HEK293 (cell line): ENCODE results near the gene SOX6.

Source experiments
- CTCF ChIA-PET: fragments of 350-600 bp; formaldehyde crosslinking; extraction: SDS; loops from one replicate; lab custom pipeline; 2021; ENCODE audit warnings: antibody characterized with exemption; lab: Yijun Ruan, JAX
- POLR2A ChIA-PET: fragments of 300-600 bp; formaldehyde crosslinking; extraction: SDS; loops from one replicate; lab custom pipeline; 2020; ENCODE audit warnings: antibody characterized with exemption, inconsistent platforms; lab: Yijun Ruan, JAX
- H3K27ac ChIP-seq: fragments of 200-500 bp; sonication (Bioruptor generic); 2 replicates; pipeline ENCODE4 v1.5.1; 2014; ENCODE audit warnings: low read depth, low read length, control low read depth, inconsistent platforms; ENCODE audit errors: extremely low read depth
- H3K36me3 ChIP-seq, 2 experiments: fragments of 200-500 bp in 1 of 2; sonication (Bioruptor generic) in 1 of 2; 1 replicate in 1 of 2; 2 replicates in 1 of 2; pipeline ENCODE4 v1.5.1; 2014 to 2017; ENCODE audit warnings: inconsistent platforms in 2 of 2, low read length in 2 of 2; ENCODE audit not compliant: control insufficient read depth in 2 of 2, insufficient read depth in 1 of 2
- H3K4me1 ChIP-seq: fragments of 200-500 bp; sonication (Bioruptor generic); 2 replicates; pipeline ENCODE4 v1.5.1; 2014; ENCODE audit warnings: mild to moderate bottlenecking, low read length, inconsistent platforms; ENCODE audit not compliant: control insufficient read depth, insufficient read depth
- H3K4me3 ChIP-seq: 2 replicates; pipeline ENCODE4 v1.5.1; 2011; ENCODE audit warnings: low read depth, mild to moderate bottlenecking, control low read depth, low read length, moderate library complexity
- H3K9me3 ChIP-seq: fragments of 200-500 bp; sonication (Bioruptor generic); 2 replicates; pipeline ENCODE4 v1.5.1; 2014; ENCODE audit warnings: low read depth, low read length, inconsistent platforms; ENCODE audit not compliant: control insufficient read depth, insufficient read depth
- BCL11A ChIP-seq: fragments of 450-650 bp; formaldehyde crosslinking; IDR thresholded peaks from 2 replicates; pipeline ENCODE4 v1.5.1; 2016; ENCODE audit warnings: low read depth, missing biosample characterization, missing genetic modification characterization
- GFI1B ChIP-seq: fragments of 450-650 bp; formaldehyde crosslinking; IDR thresholded peaks from 2 replicates; pipeline ENCODE4 v1.5.1; 2016; ENCODE audit warnings: missing biosample characterization, missing genetic modification characterization
- HOXC10 ChIP-seq: sonication (generic); formaldehyde crosslinking; IDR thresholded peaks from 2 replicates; pipeline ENCODE4 v1.8.1; 2023; ENCODE audit warnings: mild to moderate bottlenecking, missing genetic modification reagents
- KLF8 ChIP-seq: fragments of 450-650 bp; formaldehyde crosslinking; IDR thresholded peaks from 2 replicates; pipeline ENCODE4 v1.5.1; 2016; ENCODE audit warnings: missing biosample characterization, missing genetic modification characterization
- PRDM2 ChIP-seq: fragments of 450-650 bp; formaldehyde crosslinking; IDR thresholded peaks from 2 replicates; pipeline ENCODE4 v1.5.1; 2016; ENCODE audit warnings: missing biosample characterization, missing genetic modification characterization, borderline replicate concordance
- RBAK ChIP-seq: fragments of 450-650 bp; formaldehyde crosslinking; IDR thresholded peaks from 2 replicates; pipeline ENCODE4 v1.5.1; 2016; ENCODE audit warnings: missing biosample characterization, missing genetic modification characterization
- REPIN1 ChIP-seq: fragments of 450-650 bp; formaldehyde crosslinking; IDR thresholded peaks from 2 replicates; pipeline ENCODE4 v1.5.1; 2017; ENCODE audit warnings: missing biosample characterization, missing genetic modification characterization, low read depth
- SP2 ChIP-seq: fragments of 450-650 bp; formaldehyde crosslinking; IDR thresholded peaks from 2 replicates; pipeline ENCODE4 v1.5.1; 2016; ENCODE audit warnings: missing biosample characterization, missing genetic modification characterization
- ZBTB17 ChIP-seq: fragments of 450-650 bp; formaldehyde crosslinking; IDR thresholded peaks from 2 replicates; pipeline ENCODE4 v1.5.1; 2016; ENCODE audit warnings: missing biosample characterization, missing genetic modification characterization
- ZFP37 ChIP-seq: fragments of 450-650 bp; formaldehyde crosslinking; IDR thresholded peaks from 2 replicates; pipeline ENCODE4 v1.5.1; 2016; ENCODE audit warnings: missing biosample characterization, missing genetic modification characterization
- ZNF140 ChIP-seq: fragments of 450-650 bp; formaldehyde crosslinking; IDR thresholded peaks from 2 replicates; pipeline ENCODE4 v1.5.1; 2016; ENCODE audit warnings: missing biosample characterization, missing genetic modification characterization
- ZNF202 ChIP-seq: fragments of 450-650 bp; formaldehyde crosslinking; IDR thresholded peaks from 2 replicates; pipeline ENCODE4 v1.5.1; 2016; ENCODE audit warnings: missing biosample characterization, missing genetic modification characterization, borderline replicate concordance
- ZNF24 ChIP-seq: fragments of 450-650 bp; formaldehyde crosslinking; IDR thresholded peaks from 2 replicates; pipeline ENCODE4 v1.5.1; 2016; ENCODE audit warnings: missing biosample characterization, missing genetic modification characterization
- ZNF366 ChIP-seq: fragments of 450-650 bp; formaldehyde crosslinking; conservative IDR thresholded peaks from 2 replicates; pipeline ENCODE4 v1.5.1; 2016; ENCODE audit warnings: missing biosample characterization, missing genetic modification characterization
- ZNF433 ChIP-seq: fragments of 450-650 bp; formaldehyde crosslinking; IDR thresholded peaks from 2 replicates; pipeline ENCODE4 v1.5.1; 2016; ENCODE audit warnings: missing biosample characterization, missing genetic modification characterization, low read depth
- ZNF473 ChIP-seq: fragments of 450-650 bp; formaldehyde crosslinking; IDR thresholded peaks from 2 replicates; pipeline ENCODE4 v1.5.1; 2017; ENCODE audit warnings: missing biosample characterization, missing genetic modification characterization
- ZNF48 ChIP-seq: fragments of 450-650 bp; formaldehyde crosslinking; IDR thresholded peaks from 2 replicates; pipeline ENCODE4 v1.5.1; 2016; ENCODE audit warnings: missing biosample characterization, missing genetic modification characterization
- ZNF530 ChIP-seq: fragments of 450-650 bp; formaldehyde crosslinking; IDR thresholded peaks from 2 replicates; pipeline ENCODE4 v1.5.1; 2016; ENCODE audit warnings: low read depth, missing biosample characterization, missing genetic modification characterization
- ZNF544 ChIP-seq: fragments of 450-650 bp; formaldehyde crosslinking; IDR thresholded peaks from 2 replicates; pipeline ENCODE4 v1.5.0; 2017; ENCODE audit warnings: missing biosample characterization, missing genetic modification characterization
- ZNF692 ChIP-seq: fragments of 450-650 bp; formaldehyde crosslinking; IDR thresholded peaks from 2 replicates; pipeline ENCODE4 v1.5.1; 2016; ENCODE audit warnings: missing biosample characterization, missing genetic modification characterization
- ZNF792 ChIP-seq: fragments of 450-650 bp; formaldehyde crosslinking; IDR thresholded peaks from 2 replicates; pipeline ENCODE4 v1.5.1; 2016; ENCODE audit warnings: missing biosample characterization, missing genetic modification characterization
- ZNF830 ChIP-seq: fragments of 450-650 bp; IDR thresholded peaks from 2 replicates; pipeline ENCODE4 v1.5.0; 2018; ENCODE audit warnings: missing biosample characterization, missing genetic modification characterization, low read depth, mild to moderate bottlenecking, moderate library complexity
- TF ChIP-seq, protein P1 (sequence below): fragments of 450-650 bp; formaldehyde crosslinking; IDR thresholded peaks from 2 replicates; pipeline ENCODE4; 2016; ENCODE audit warnings: missing biosample characterization, missing genetic modification characterization
- TF ChIP-seq, protein P2 (sequence below): fragments of 450-650 bp; formaldehyde crosslinking; IDR thresholded peaks from 2 replicates; pipeline ENCODE4 v1.5.1; 2016; ENCODE audit warnings: missing biosample characterization, missing genetic modification characterization
- TF ChIP-seq, protein P3 (sequence below): fragments of 450-650 bp; formaldehyde crosslinking; IDR thresholded peaks from 2 replicates; pipeline ENCODE4 v1.5.1; 2016; ENCODE audit warnings: missing biosample characterization, missing genetic modification characterization, borderline replicate concordance

The SOX6 gene

GRCh38 chr11:16099343-16099900, 256.9 kb downstream of the SOX6 start:
- ChIA-PET POLR2A (no interaction called here), CTCF (interaction anchor here (0.6 to 1.1 kb wide), 3 partner anchors 17 to 59 kb away, joined by 3 to 5 read pairs (median 4); no protein-coding TSS in a partner anchor)
- 0 out of 2 replicates have a peak, but pooled peaks cover 3% of the 10 kb centered on the region for H3K4me1 ChIP-seq

GRCh38 chr11:16098526-16099205, 257.7 kb downstream of the SOX6 start:
- no peaks in the 10 kb centered on the region for H3K36me3 ChIP-seq
- H3K27ac ChIP-seq, result no peak overlapping the region
- no peaks in the 10 kb centered on the region for H3K9me3 ChIP-seq
- ChIA-PET POLR2A (no interaction called here), CTCF (interaction anchor here (1.1 kb wide), 1 partner anchor 17 kb away, joined by 4 read pairs; no protein-coding TSS in a partner anchor)
- H3K4me1 ChIP-seq, result 0 out of 2 replicates have a peak, but pooled peaks cover 3% of the 10 kb centered on the region
- H3K4me3 ChIP-seq, result no peak overlapping the region
- no peak for TF ChIP-seq ZNF692 (tag by site-specific recombination)
- TF ChIP-seq, protein P1, sequence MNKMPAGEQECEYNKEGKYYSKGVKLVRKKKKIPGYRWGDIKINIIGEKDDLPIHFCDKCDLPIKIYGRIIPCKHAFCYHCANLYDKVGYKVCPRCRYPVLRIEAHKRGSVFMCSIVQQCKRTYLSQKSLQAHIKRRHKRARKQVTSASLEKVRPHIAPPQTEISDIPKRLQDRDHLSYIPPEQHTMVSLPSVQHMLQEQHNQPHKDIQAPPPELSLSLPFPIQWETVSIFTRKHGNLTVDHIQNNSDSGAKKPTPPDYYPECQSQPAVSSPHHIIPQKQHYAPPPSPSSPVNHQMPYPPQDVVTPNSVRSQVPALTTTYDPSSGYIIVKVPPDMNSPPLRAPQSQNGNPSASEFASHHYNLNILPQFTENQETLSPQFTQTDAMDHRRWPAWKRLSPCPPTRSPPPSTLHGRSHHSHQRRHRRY (tag by site-specific recombination), result no peak
- TF ChIP-seq ZNF792, result no peak
- TF ChIP-seq RBAK (tag by site-specific recombination), result no peak
- no peak for TF ChIP-seq ZNF140 (tag by site-specific recombination)
- TF ChIP-seq ZNF24 (tag by site-specific recombination), result no peak
- no peak for TF ChIP-seq PRDM2
- no peak for TF ChIP-seq BCL11A (tag by site-specific recombination)
- no peak for TF ChIP-seq ZNF366 (tag by site-specific recombination)
- TF ChIP-seq, protein P2, sequence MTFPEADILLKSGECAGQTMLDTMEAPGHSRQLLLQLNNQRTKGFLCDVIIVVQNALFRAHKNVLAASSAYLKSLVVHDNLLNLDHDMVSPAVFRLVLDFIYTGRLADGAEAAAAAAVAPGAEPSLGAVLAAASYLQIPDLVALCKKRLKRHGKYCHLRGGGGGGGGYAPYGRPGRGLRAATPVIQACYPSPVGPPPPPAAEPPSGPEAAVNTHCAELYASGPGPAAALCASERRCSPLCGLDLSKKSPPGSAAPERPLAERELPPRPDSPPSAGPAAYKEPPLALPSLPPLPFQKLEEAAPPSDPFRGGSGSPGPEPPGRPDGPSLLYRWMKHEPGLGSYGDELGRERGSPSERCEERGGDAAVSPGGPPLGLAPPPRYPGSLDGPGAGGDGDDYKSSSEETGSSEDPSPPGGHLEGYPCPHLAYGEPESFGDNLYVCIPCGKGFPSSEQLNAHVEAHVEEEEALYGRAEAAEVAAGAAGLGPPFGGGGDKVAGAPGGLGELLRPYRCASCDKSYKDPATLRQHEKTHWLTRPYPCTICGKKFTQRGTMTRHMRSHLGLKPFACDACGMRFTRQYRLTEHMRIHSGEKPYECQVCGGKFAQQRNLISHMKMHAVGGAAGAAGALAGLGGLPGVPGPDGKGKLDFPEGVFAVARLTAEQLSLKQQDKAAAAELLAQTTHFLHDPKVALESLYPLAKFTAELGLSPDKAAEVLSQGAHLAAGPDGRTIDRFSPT (tag by site-specific recombination), result no peak
- TF ChIP-seq, protein P3, sequence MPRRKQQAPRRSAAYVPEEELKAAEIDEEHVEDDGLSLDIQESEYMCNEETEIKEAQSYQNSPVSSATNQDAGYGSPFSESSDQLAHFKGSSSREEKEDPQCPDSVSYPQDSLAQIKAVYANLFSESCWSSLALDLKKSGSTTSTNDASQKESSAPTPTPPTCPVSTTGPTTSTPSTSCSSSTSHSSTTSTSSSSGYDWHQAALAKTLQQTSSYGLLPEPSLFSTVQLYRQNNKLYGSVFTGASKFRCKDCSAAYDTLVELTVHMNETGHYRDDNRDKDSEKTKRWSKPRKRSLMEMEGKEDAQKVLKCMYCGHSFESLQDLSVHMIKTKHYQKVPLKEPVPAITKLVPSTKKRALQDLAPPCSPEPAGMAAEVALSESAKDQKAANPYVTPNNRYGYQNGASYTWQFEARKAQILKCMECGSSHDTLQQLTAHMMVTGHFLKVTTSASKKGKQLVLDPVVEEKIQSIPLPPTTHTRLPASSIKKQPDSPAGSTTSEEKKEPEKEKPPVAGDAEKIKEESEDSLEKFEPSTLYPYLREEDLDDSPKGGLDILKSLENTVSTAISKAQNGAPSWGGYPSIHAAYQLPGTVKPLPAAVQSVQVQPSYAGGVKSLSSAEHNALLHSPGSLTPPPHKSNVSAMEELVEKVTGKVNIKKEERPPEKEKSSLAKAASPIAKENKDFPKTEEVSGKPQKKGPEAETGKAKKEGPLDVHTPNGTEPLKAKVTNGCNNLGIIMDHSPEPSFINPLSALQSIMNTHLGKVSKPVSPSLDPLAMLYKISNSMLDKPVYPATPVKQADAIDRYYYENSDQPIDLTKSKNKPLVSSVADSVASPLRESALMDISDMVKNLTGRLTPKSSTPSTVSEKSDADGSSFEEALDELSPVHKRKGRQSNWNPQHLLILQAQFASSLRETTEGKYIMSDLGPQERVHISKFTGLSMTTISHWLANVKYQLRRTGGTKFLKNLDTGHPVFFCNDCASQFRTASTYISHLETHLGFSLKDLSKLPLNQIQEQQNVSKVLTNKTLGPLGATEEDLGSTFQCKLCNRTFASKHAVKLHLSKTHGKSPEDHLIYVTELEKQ (tag by site-specific recombination), result no peak
- no peak for TF ChIP-seq ZNF48 (tag by site-specific recombination)
- TF ChIP-seq ZNF433 (tag by site-specific recombination), result no peak
- TF ChIP-seq KLF8 (tag by site-specific recombination), result no peak
- no peak for TF ChIP-seq ZNF544 (tag by site-specific recombination)

More at GRCh38 chr11:16099343-16099900, 256.9 kb downstream of the SOX6 start:
- Histone ChIP-seq H3K9me3 (no peaks in the 10 kb centered on the region), H3K4me3 (no peak overlapping the region), H3K27ac (no peak overlapping the region), H3K36me3 (no peaks in the 10 kb centered on the region)
- TF ChIP-seq ZBTB17, result no peak
- no peak for TF ChIP-seq SP2
- no peak for TF ChIP-seq REPIN1 (tag by site-specific recombination)
- TF ChIP-seq HOXC10 (CRISPR knock-in tag), result no peak
- TF ChIP-seq ZNF530 (tag by site-specific recombination), result no peak
- no peak for TF ChIP-seq ZNF473 (tag by site-specific recombination)
- no peak for TF ChIP-seq ZNF202 (tag by site-specific recombination)
- TF ChIP-seq ZFP37 (tag by site-specific recombination), result no peak
- no peak for TF ChIP-seq ZNF830
- TF ChIP-seq GFI1B (tag by site-specific recombination), result no peak
